Neutrophil (primary cell): ENCODE measurements around the gene MISP.

ENCODE experiments used
- H3K27ac ChIP-seq: fragments of 200-600 bp; sonication (generic); 2 replicates; pipeline ENCODE4 v1.5.1; 2016; ENCODE audit warnings: mild to moderate bottlenecking, moderate library complexity
- H3K27me3 ChIP-seq: fragments of 200-600 bp; sonication (generic); 2 replicates; pipeline ENCODE4 v1.6.0; 2016; ENCODE audit warnings: mild to moderate bottlenecking
- H3K36me3 ChIP-seq: fragments of 200-600 bp; sonication (generic); 2 replicates; pipeline ENCODE4 v1.5.1; 2017
- H3K4me1 ChIP-seq, 2 experiments: fragments of 200-600 bp in 1 of 2; sonication (generic) in 1 of 2; 1 replicate in 1 of 2; 2 replicates in 1 of 2; pipeline versions ENCODE4 v1.5.1 to v1.6.1; 2013 to 2016; ENCODE audit warnings: low read depth in 1 of 2, low read length in 1 of 2, mild to moderate bottlenecking in 1 of 2, moderate library complexity in 1 of 2; ENCODE audit not compliant: control insufficient read depth in 1 of 2, insufficient read depth in 1 of 2
- H3K4me3 ChIP-seq, 2 experiments: fragments of 200-600 bp in 1 of 2; sonication (generic) in 1 of 2; 1 replicate in 1 of 2; 2 replicates in 1 of 2; pipeline ENCODE4 v1.5.1; 2013 to 2016; ENCODE audit warnings: low read depth in 1 of 2, low read length in 1 of 2, mild to moderate bottlenecking in 1 of 2, moderate library complexity in 1 of 2
- H3K9me3 ChIP-seq: fragments of 200-600 bp; sonication (generic); 2 replicates; pipeline ENCODE4 v1.5.1; 2016
- CTCF ChIP-seq: fragments of 200-600 bp; sonication (generic); IDR thresholded peaks from 2 replicates; pipeline ENCODE4 v1.5.1; 2016; ENCODE audit warnings: antibody characterized with exemption

The MISP gene

GRCh38 chr19:780935-781334 is 30.0 kb downstream of the MISP start:
- Histone ChIP-seq H3K4me1 (no peaks in the 10 kb centered on the region), H3K4me3 (no peak overlapping the region), H3K9me3 (no peaks in the 10 kb centered on the region), H3K27me3 (no peaks in the 10 kb centered on the region), H3K36me3 (no peaks in the 10 kb centered on the region), H3K27ac (no peak overlapping the region)
- TF ChIP-seq CTCF, result no peak

GRCh38 chr19:781800-782184 is 30.9 kb downstream of the MISP start:
- Histone ChIP-seq H3K4me3 (no peak overlapping the region), H3K27ac (no peak overlapping the region), H3K27me3 (no peaks in the 10 kb centered on the region), H3K4me1 (no peaks in the 10 kb centered on the region), H3K36me3 (no peaks in the 10 kb centered on the region), H3K9me3 (no peaks in the 10 kb centered on the region)
- TF ChIP-seq CTCF, result no peak

- H3K4me3 ChIP-seq, result no peak overlapping the region
- H3K9me3 ChIP-seq, result no peaks in the 10 kb centered on the region
- H3K27ac ChIP-seq, result no peak overlapping the region
- TF ChIP-seq CTCF, result no peak
- no peaks in the 10 kb centered on the region for H3K4me1 ChIP-seq
- H3K27me3 ChIP-seq, result no peaks in the 10 kb centered on the region
- H3K36me3 ChIP-seq, result no peaks in the 10 kb centered on the region
Measured at GRCh38 chr19:782185-782877, 31.4 kb downstream of the MISP start.

DNA sequence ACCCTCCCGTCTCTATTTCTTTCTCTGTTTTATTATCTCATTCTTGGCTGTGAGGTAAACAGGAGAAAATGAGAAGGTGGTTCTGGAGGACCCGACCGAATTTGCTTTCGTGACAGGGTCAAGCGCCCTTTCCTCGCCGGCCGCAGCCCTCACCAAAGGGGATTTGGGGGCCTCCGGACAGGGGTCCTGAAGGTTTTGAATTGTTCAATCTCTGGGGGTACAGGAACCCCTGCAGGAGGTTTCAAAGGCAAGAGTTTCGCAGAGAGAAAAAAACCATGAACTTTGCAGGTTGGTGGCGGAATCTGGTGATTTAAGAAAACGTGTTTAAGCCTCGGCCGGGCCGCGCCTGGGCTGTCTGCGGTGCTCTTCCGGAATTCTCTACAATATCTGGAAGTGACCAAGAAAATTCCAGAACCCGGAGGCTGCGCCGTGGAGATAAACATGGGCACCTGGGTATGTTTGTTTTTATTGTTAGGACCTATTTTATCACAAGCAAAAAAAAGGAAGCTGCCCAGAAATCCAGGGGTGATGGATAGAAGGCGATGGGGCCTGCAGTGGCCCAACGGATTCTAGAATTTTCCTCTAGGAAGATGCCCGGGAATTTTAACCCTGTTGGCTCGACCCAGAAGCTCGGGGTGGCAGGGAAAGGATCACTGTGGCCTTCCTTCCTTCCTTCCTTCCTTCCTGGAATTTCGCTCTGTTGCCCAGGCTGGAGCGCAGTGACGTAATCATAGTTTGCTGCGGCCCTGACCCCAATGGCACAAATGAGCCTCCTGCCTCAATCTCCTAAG is 32.2 kb downstream of the MISP start:
- TF ChIP-seq CTCF, result no peak

GRCh38 chr19:784541-784940 is 33.6 kb downstream of the MISP start:
- Histone ChIP-seq H3K9me3 (no peaks in the 10 kb centered on the region), H3K36me3 (no peaks in the 10 kb centered on the region), H3K27ac (no peak overlapping the region), H3K4me3 (no peak overlapping the region), H3K4me1 (peaks cover 10 to 11% of the 10 kb centered on the region in 2 experiments), H3K27me3 (no peaks in the 10 kb centered on the region)
- no peak for TF ChIP-seq CTCF

More for the DNA sequence above, 32.2 kb downstream of the MISP start:
- Histone ChIP-seq H3K4me3 (no peak overlapping the region), H3K36me3 (no peaks in the 10 kb centered on the region), H3K27ac (no peak overlapping the region), H3K4me1 (no peaks in the 10 kb centered on the region), H3K9me3 (no peaks in the 10 kb centered on the region), H3K27me3 (no peaks in the 10 kb centered on the region)
